Esophagus (tissue), 2 donors: ENCODE data around the gene AAMDC. TPM values are rescaled to one million over a fixed set of nuclear protein-coding genes. Genes with fewer than 3 reads are reported as not detected.
"Not testable (repeated sequence)": the region's sequence is repeated elsewhere in the genome, so short reads cannot be mapped to it uniquely, and the experiment has no call there.

Source experiments
- H3K27ac ChIP-seq, 2 donors: one replicate each; pipeline ENCODE4 v1.5.1; 2013; ENCODE audit warnings: low read depth in 2 of 2, mild to moderate bottlenecking in 2 of 2, inconsistent platforms in 1 of 2, low read length in 1 of 2, moderate library complexity in 1 of 2
- H3K27me3 ChIP-seq, 2 donors: one replicate each; pipeline ENCODE4 v1.6.1; 2013; ENCODE audit warnings: low read length in 2 of 2, control low read depth in 1 of 2, mild to moderate bottlenecking in 1 of 2; ENCODE audit not compliant: insufficient read depth in 2 of 2, control insufficient read depth in 1 of 2
- H3K36me3 ChIP-seq, 2 donors: one replicate each; pipeline ENCODE4 v1.6.1; 2013; ENCODE audit warnings: low read length in 1 of 2; ENCODE audit not compliant: control insufficient read depth in 2 of 2, insufficient read depth in 2 of 2
- H3K4me1 ChIP-seq, 2 donors: one replicate each; pipeline ENCODE4 v1.6.1; 2013; ENCODE audit warnings: low read length in 1 of 2; ENCODE audit not compliant: control insufficient read depth in 2 of 2, insufficient read depth in 2 of 2
- H3K4me3 ChIP-seq, 2 donors: one replicate each; pipeline ENCODE4 v1.5.1; 2013; ENCODE audit warnings: low read length in 2 of 2, mild to moderate bottlenecking in 2 of 2, low read depth in 1 of 2, moderate library complexity in 1 of 2
- H3K9me3 ChIP-seq, 2 donors: one replicate each; pipeline ENCODE4 v1.6.1; 2013; ENCODE audit warnings: mild to moderate bottlenecking in 2 of 2, low read depth in 1 of 2, low read length in 1 of 2, moderate library complexity in 1 of 2; ENCODE audit not compliant: control insufficient read depth in 2 of 2, insufficient read depth in 1 of 2
- WGBS, 2 donors: extraction: QIAGEN DNeasy Blood & Tissue Kit; methylation state at CpG; one replicate each; pipeline ENCODE4 v1.1.7; 2013; 5-methylcytosine and 5-hydroxymethylcytosine counted together
- polyA plus RNA-seq, 2 donors: library from polyadenylated mRNA; stranded (reverse); fragments of 200-250 nt; gene quantifications; one replicate each; pipeline ENCODE4 v1.2.3, GENCODE V29; 2013
- donor health status: healthy with polysubstance abuse.
- donor health status: Bipolar disorder and iron deficiency.

Gene AAMDC
- polyA plus RNA-seq, 2 donors: 29.6 to 35.2 TPM

- H3K4me1 ChIP-seq, H3K9me3 ChIP-seq, H3K27ac ChIP-seq, H3K4me3 ChIP-seq, H3K36me3 ChIP-seq, H3K27me3 ChIP-seq: not testable (repeated sequence)
- 90 to 91% methylated on average over 5 of the region's 5 CpGs for WGBS, 2 donors
These were observed 22.8 kb downstream of the AAMDC start for GRCh38 chr11:77843700-77844099.

- 83 to 84% methylated on average over 1 of the region's 1 CpG for WGBS, 2 donors
- Histone ChIP-seq H3K4me3 (no peak overlapping the region), H3K27ac (no peak overlapping the region), H3K36me3 (peaks cover 1 to 7% of the 10 kb centered on the region in 2 donors), H3K9me3 (peaks cover 0 to 6% of the 10 kb centered on the region in 2 donors), H3K27me3 (no peaks in the 10 kb centered on the region), H3K4me1 (no peaks in the 10 kb centered on the region)
These were observed 30.6 kb downstream of the AAMDC start for GRCh38 chr11:77851503-77851902.

- 95 to 100% methylated on average over 2 of the region's 2 CpGs for WGBS, 2 donors
- H3K27ac ChIP-seq: no peak overlapping the region
- no peaks in the 10 kb centered on the region for H3K4me1 ChIP-seq
These were observed 33.9 kb downstream of the AAMDC start for GRCh38 chr11:77854838-77855237.

DNA sequence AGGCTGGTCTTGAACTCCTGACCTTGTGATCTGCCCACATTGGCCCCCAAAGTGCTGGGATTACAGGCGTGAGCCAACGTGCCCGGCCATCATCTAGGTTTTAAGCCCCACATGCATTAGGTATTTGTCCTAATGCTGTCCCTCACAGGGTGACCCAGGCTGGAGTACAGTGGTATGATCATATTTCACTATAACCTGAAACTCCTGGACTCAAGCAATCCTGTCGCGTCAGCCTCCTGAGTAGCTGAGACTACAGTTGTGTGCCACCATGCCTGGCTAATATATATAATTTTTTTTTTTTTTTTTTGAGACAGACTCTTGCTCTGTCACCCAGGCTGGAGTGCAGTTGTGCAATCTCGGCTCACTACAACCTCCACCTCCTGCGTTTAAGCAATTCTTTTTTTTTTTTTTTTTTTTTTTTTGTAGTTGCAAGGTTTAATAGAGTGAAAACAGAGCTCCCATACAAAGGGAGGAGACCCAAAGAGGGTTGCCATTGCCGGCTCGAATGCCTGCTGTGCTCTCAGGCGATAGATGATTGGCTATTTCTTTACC is 37.0 kb downstream of the AAMDC start:
- not testable (repeated sequence) for H3K27ac ChIP-seq, H3K4me1 ChIP-seq, H3K9me3 ChIP-seq, H3K27me3 ChIP-seq, H3K36me3 ChIP-seq, H3K4me3 ChIP-seq
- 89 to 95% methylated on average over 10 of the region's 10 CpGs for WGBS, 2 donors

More at GRCh38 chr11:77854838-77855237, 33.9 kb downstream of the AAMDC start:
- no peaks in the 10 kb centered on the region for H3K27me3 ChIP-seq
- H3K9me3 ChIP-seq: peaks cover 0 to 6% of the 10 kb centered on the region in 2 donors
- peaks cover 3 to 9% of the 10 kb centered on the region in 2 donors for H3K36me3 ChIP-seq
- no peak overlapping the region for H3K4me3 ChIP-seq

- not testable (repeated sequence) for H3K36me3 ChIP-seq, H3K27ac ChIP-seq, H3K4me1 ChIP-seq, H3K27me3 ChIP-seq, H3K9me3 ChIP-seq, H3K4me3 ChIP-seq
- 85 to 92% methylated on average over 10 of the region's 10 CpGs for whole genome bisulfite sequencing, 2 donors
These were observed 40.5 kb downstream of the AAMDC start for GRCh38 chr11:77861444-77861843.

GRCh38 chr11:77865805-77866204 is 44.9 kb downstream of the AAMDC start:
- H3K27ac ChIP-seq: no peak overlapping the region
- H3K9me3 ChIP-seq: no peaks in the 10 kb centered on the region
- 76 to 87% methylated on average over 1 of the region's 1 CpG for WGBS, 2 donors

DNA sequence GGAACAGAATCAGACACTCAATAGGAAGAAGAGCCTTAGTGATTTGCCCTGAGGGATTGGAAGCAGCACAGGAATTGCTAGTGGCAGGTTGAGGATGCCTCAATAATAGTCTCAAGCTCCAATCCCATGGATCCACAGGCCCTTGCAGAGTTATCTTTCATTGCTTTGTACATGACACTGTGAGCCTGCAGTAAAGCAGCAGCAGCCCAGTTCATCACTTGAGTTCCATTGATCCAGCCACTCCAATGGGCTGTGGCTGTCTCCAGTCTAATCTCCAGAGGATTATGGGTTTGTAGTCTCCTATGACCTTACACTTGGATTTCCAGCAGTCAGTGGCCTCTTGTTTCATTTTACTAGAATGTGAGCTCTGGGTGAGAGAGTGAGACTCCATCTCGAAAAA is 45.4 kb downstream of the AAMDC start:
- Histone ChIP-seq H3K9me3 (no peaks in the 10 kb centered on the region), H3K27me3 (no peaks in the 10 kb centered on the region), H3K36me3 (peaks cover 3 to 5% of the 10 kb centered on the region in 2 donors), H3K27ac (no peak overlapping the region), H3K4me3 (no peak overlapping the region), H3K4me1 (no peaks in the 10 kb centered on the region)
- 93% methylated on average over 1 of the region's 1 CpG for WGBS, 2 donors

More at GRCh38 chr11:77865805-77866204, 44.9 kb downstream of the AAMDC start:
- H3K36me3 ChIP-seq: peaks cover 3 to 5% of the 10 kb centered on the region in 2 donors
- no peak overlapping the region for H3K4me3 ChIP-seq
- H3K4me1 ChIP-seq: no peaks in the 10 kb centered on the region
- no peaks in the 10 kb centered on the region for H3K27me3 ChIP-seq

DNA sequence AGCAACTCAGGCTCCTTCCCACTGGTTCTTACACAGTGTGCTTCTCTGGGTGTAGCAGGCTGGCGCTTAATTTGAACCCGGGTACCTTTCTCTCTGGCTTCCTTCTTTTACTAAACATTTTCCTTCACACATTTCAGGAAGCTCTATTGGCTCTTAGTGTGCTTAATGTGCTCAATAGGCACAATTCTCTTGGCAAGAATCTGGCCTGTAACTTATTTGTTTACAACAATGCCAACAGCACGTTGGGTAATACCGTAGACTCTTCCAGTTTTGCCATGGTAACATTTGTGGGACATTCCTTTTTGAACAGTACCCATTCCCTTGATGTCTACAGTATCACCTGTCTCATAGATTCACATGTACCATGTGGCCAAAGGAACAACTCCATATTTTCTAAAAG is 47.8 kb downstream of the AAMDC start:
- peaks cover 3 to 8% of the 10 kb centered on the region in 2 donors for H3K36me3 ChIP-seq

GRCh38 chr11:77871855-77872254 is 50.9 kb downstream of the AAMDC start:
- Histone ChIP-seq H3K27me3 (no peaks in the 10 kb centered on the region), H3K36me3 (peaks cover 3 to 15% of the 10 kb centered on the region in 2 donors), H3K4me3 (no peak overlapping the region), H3K9me3 (no peaks in the 10 kb centered on the region), H3K27ac (no peak overlapping the region), H3K4me1 (no peaks in the 10 kb centered on the region)
- 82 to 86% methylated on average over 3 of the region's 3 CpGs for WGBS, 2 donors

More for the DNA sequence above, 47.8 kb downstream of the AAMDC start:
- H3K4me3 ChIP-seq: no peak overlapping the region
- H3K9me3 ChIP-seq: no peaks in the 10 kb centered on the region
- no peaks in the 10 kb centered on the region for H3K27me3 ChIP-seq
- no peaks in the 10 kb centered on the region for H3K4me1 ChIP-seq
- H3K27ac ChIP-seq: no peak overlapping the region
- WGBS, 2 donors: 95 to 98% methylated on average over 4 of the region's 4 CpGs

- no peak overlapping the region for H3K27ac ChIP-seq
- 86 to 89% methylated on average over 1 of the region's 1 CpG for WGBS, 2 donors
- H3K4me1 ChIP-seq: no peaks in the 10 kb centered on the region
- H3K4me3 ChIP-seq: no peak overlapping the region
- H3K9me3 ChIP-seq: no peaks in the 10 kb centered on the region
- peaks cover 3 to 15% of the 10 kb centered on the region in 2 donors for H3K36me3 ChIP-seq
- H3K27me3 ChIP-seq: no peaks in the 10 kb centered on the region
These were observed 52.4 kb downstream of the AAMDC start for GRCh38 chr11:77873345-77873744.
